Prostate gland (tissue), 2 donors: ENCODE measurements around the gene ZDHHC9. TPM values are rescaled to one million over a fixed set of nuclear protein-coding genes. Genes with fewer than 3 reads are reported as not detected.

Experiments used
- DNase-seq: peaks from one replicate; pipeline ENCODE4 v3.0.0-alpha.2; 2019; ENCODE audit warnings: low spot score
- H3K27ac ChIP-seq, 2 donors: fragments of 200-600 bp; sonication (generic); 2 replicates each; pipeline ENCODE4 v1.5.1; 2017 to 2019
- H3K27me3 ChIP-seq: fragments of 200-600 bp; sonication (generic); replicated peaks from 2 replicates; pipeline ENCODE4 v1.5.1; 2019; ENCODE audit not compliant: insufficient read depth
- H3K36me3 ChIP-seq, 2 donors: fragments of 200-600 bp; sonication (generic); 1 replicate in 1 of 2; 2 replicates in 1 of 2; pipeline versions ENCODE4 v1.5.1 to v1.8.1; 2017 to 2019
- H3K4me1 ChIP-seq: fragments of 200-600 bp; sonication (generic); replicated peaks from 2 replicates; pipeline ENCODE4 v1.5.1; 2019
- H3K4me3 ChIP-seq, 2 donors: fragments of 200-600 bp; sonication (generic); 2 replicates each; pipeline ENCODE4 v1.5.1; 2017 to 2019
- H3K9me3 ChIP-seq: fragments of 200-600 bp; sonication (generic); 2 replicates; pipeline ENCODE4 v1.5.1; 2017
- POLR2A ChIP-seq: fragments of 450-650 bp; IDR thresholded peaks from one replicate; pipeline ENCODE4 v1.6.1; 2016; ENCODE audit warnings: antibody characterized with exemption, mild to moderate bottlenecking
- POLR2AphosphoS5 ChIP-seq: sonication (generic); formaldehyde crosslinking; IDR thresholded peaks from one replicate; pipeline ENCODE4 v1.6.1; 2017; ENCODE audit warnings: antibody characterized with exemption
- whole genome bisulfite sequencing: methylation state at CpG from one replicate; pipeline ENCODE4 v1.1.5; 2018; 5-methylcytosine and 5-hydroxymethylcytosine counted together
- intact Hi-C: fragments of 100-400 bp; cut with DNase I; formaldehyde crosslinking; loops from one replicate; pipeline ENCODE4 v1.14.2; 2022
- total RNA-seq, 2 donors: library from RNA; depleted of rRNA; stranded (reverse); fragments of >200 nt; gene quantifications; one replicate each; pipeline ENCODE4 v1.1.0, GENCODE V29; 2016
- TF ChIP-seq, protein P1 (sequence below), 4 experiments: fragments of 200-600 bp in 2 of 4; fragments of 450-650 bp in 2 of 4; sonication (generic) in 2 of 4; IDR thresholded peaks; 1 replicate in 3 of 4; 2 replicates in 1 of 4; pipeline ENCODE4 v1.5.1; 2016 to 2019; ENCODE audit warnings: antibody characterized with exemption in 4 of 4, mild to moderate bottlenecking in 2 of 4, moderate library complexity in 2 of 4

Gene ZDHHC9
- total RNA-seq, 2 donors from 2014 or later: 13.8 to 20.4 TPM

DNA sequence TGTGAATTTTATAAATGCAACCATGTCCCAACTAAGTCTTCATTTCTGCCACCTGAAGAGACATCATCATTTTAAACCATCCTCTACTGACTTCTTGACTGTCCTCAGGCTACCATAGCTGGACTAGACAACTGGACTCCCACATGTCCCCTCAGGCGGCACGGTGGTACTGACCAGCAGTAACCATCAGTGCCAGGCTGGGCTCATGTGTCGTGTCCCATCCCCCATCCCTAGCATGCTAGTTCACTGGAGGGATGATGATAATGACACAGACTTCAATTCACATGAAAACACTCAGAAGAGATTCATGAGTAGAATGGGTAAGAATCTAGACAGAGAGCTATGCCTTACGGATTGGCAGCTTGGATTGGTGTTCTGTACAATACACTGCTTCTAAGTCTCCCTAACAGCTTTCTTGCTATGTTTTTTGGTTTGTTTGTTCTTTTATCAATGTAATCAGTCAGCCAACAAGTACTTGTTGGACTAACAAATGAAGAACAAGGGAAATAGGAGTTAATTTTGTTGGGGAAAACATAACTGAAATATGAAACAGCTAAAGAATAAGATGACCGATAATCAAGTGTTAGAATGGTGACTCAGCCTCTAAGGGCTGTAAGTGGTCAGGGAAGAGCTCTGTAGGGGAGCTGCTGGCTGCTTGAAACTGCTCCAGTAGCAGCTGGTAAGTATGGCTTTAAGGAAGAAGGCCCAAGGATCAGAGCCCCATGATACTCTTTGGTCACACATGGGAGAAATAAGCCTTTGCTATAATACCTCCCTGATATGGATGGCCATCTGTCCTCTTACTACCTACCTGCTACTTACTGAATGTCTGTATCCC is 10.3 kb downstream of the ZDHHC9 start:
- intact Hi-C loops: no loop called here
- no peak for DNase-seq
- no peaks in the 10 kb centered on the region for H3K27me3 ChIP-seq
- H3K36me3 ChIP-seq: no peaks in the 10 kb centered on the region
- TF ChIP-seq, protein P1, sequence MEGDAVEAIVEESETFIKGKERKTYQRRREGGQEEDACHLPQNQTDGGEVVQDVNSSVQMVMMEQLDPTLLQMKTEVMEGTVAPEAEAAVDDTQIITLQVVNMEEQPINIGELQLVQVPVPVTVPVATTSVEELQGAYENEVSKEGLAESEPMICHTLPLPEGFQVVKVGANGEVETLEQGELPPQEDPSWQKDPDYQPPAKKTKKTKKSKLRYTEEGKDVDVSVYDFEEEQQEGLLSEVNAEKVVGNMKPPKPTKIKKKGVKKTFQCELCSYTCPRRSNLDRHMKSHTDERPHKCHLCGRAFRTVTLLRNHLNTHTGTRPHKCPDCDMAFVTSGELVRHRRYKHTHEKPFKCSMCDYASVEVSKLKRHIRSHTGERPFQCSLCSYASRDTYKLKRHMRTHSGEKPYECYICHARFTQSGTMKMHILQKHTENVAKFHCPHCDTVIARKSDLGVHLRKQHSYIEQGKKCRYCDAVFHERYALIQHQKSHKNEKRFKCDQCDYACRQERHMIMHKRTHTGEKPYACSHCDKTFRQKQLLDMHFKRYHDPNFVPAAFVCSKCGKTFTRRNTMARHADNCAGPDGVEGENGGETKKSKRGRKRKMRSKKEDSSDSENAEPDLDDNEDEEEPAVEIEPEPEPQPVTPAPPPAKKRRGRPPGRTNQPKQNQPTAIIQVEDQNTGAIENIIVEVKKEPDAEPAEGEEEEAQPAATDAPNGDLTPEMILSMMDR (IDR thresholded peaks at IDR 0.05): no peak
- TF ChIP-seq POLR2AphosphoS5: no peak
- no peak overlapping the region for H3K4me3 ChIP-seq
- no peaks in the 10 kb centered on the region for H3K9me3 ChIP-seq
- no peaks in the 10 kb centered on the region for H3K4me1 ChIP-seq
- H3K27ac ChIP-seq: no peak overlapping the region
- WGBS: 85% methylated on average over 5 of the region's 5 CpGs

DNA sequence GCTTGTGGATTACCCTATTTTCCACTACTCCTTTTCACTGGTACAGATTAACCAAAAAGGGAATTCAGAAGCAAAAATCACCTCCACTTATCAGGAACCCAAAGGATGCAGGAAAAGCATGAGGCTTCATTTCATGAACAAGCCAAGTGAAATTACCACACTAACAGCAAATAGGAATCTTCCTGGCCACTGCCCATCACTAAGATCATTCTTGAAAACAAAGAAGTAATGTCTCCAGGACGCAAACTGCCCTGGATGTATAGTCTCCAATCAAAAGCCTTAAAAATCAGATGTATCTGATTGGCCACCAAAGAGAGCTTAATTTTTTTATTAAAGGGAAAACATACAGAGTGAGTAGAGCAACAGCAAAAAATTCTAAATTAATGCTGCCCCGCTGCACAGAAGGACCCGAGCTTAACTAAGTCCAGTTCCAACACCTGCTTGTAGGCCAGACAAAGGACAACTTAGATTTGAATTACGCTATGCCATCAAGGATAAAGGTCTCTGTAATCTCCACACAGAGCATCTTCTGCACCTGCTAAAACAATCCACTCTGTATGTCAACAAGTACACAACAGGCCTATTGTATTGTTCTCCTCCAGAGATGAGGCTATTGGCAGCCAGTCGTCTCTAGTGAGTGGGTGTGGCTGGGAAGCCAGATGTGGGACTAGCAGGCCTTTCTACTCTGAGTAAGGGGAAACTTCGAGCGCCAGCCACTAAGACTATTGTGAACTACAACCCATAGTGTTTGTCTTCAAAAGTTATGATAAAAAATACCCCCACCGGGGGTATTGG is 12.4 kb downstream of the ZDHHC9 start:
- WGBS: 66% methylated on average over 7 of the region's 8 CpGs
- no peak for TF ChIP-seq POLR2A
- TF ChIP-seq, protein P1 (IDR thresholded peaks at IDR 0.05): no peak
- TF ChIP-seq POLR2AphosphoS5: no peak
- Histone ChIP-seq H3K27me3 (no peaks in the 10 kb centered on the region), H3K9me3 (no peaks in the 10 kb centered on the region), H3K4me3 (no peak overlapping the region), H3K27ac (no peak overlapping the region), H3K4me1 (no peaks in the 10 kb centered on the region), H3K36me3 (no peaks in the 10 kb centered on the region)
- intact Hi-C loops: no loop called here
- DNase-seq: no peak

DNA sequence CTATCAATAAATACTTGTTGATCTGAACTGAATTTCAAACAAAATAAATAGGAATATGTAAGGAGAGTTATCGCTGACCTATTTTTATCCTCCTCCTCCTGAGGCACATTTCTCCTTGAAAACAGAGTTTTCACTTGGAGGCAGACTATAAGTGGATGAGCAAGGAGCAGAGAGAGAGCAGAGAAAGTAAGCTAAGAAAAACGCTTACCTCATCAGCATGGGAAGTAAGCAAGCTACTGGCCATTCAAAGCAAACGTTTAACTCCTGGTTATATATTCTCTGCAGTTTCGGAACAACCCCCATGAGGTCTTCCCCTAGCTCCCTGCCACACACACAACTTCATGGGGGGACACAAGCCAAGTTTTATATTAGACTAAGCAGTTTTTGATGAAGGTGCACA is 13.2 kb downstream of the ZDHHC9 start:
- Histone ChIP-seq H3K4me3 (no peak overlapping the region), H3K36me3 (no peaks in the 10 kb centered on the region), H3K27me3 (no peaks in the 10 kb centered on the region), H3K27ac (no peak overlapping the region), H3K9me3 (no peaks in the 10 kb centered on the region), H3K4me1 (no peaks in the 10 kb centered on the region)
- TF ChIP-seq POLR2A (no peak), POLR2AphosphoS5 (no peak)
- TF ChIP-seq, protein P1 (IDR thresholded peaks at IDR 0.05): no peak
- DNase-seq: no peak
- intact Hi-C loops: no loop called here
- WGBS: 62% methylated on average over 4 of the region's 4 CpGs

DNA sequence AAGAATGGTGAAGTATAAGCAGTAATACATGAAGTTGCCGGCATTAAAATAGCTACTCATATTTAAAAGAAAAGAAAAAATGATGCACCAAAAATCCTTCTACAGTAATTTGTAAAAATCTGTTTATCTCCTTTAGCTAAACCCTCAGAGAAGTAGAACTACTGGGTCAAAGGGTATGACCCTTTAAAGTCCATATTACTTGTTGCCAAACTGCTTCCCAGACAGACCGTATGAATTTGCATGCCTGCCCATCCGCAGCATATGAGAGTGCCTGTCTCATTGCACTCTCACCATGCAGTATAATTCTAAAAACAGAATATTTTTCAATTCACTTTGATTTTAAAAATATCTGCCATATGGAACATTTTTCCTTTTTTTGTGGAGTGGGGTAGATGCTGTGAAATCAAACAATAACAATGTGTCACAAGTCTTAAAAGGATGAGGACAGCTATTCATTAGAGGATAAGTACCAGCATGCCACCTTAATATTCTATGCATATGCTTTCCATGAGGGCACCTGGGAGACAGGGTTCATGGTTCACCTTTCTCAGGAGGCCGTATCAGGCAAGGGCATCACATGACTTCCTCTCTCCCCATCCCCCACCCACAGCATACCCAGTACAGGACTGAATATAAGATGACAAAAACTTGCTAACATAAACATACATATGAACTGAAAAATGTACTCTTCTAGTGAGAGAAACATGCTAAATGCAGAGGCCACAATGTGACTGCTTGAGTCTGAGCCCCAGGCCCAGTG is 17.8 kb downstream of the ZDHHC9 start:
- Histone ChIP-seq H3K4me1 (no peaks in the 10 kb centered on the region), H3K36me3 (no peaks in the 10 kb centered on the region), H3K9me3 (no peaks in the 10 kb centered on the region), H3K27ac (no peak overlapping the region), H3K4me3 (no peak overlapping the region), H3K27me3 (no peaks in the 10 kb centered on the region)
- WGBS: 60% methylated on average over 4 of the region's 4 CpGs
- intact Hi-C loops: loop anchor here (10.0 kb wide), 1 partner anchor 191 kb away; no protein-coding TSS in a partner anchor
- TF ChIP-seq, protein P1 (IDR thresholded peaks at IDR 0.05): no peak
- no peak for TF ChIP-seq POLR2A
- TF ChIP-seq POLR2AphosphoS5: no peak
- DNase-seq: no peak
